Endothelial cell (in vitro differentiated cells): ENCODE results near the gene FCRLA. TPM values are rescaled to one million over a fixed set of nuclear protein-coding genes. Genes with fewer than 3 reads are reported as not detected.

Source experiments
- DNase-seq: peaks from one replicate; pipeline ENCODE4 v3.0.0; 2021; ENCODE audit warnings: low spot score
- H3K27ac Mint-ChIP-seq: one replicate; pipeline ENCODE4 v1.8.0; 2021; ENCODE audit warnings: mixed read lengths, inconsistent platforms; ENCODE audit not compliant: unreplicated experiment
- H3K27me3 Mint-ChIP-seq: one replicate; pipeline ENCODE4 v1.8.0; 2021; ENCODE audit warnings: mild to moderate bottlenecking, moderate library complexity, mixed read lengths, inconsistent platforms; ENCODE audit not compliant: unreplicated experiment
- H3K36me3 Mint-ChIP-seq: one replicate; pipeline ENCODE4 v1.8.0; 2021; ENCODE audit warnings: mild to moderate bottlenecking, low read depth, mixed read lengths, inconsistent platforms; ENCODE audit not compliant: unreplicated experiment
- H3K4me1 Mint-ChIP-seq: one replicate; pipeline ENCODE4 v1.8.0; 2021; ENCODE audit warnings: mild to moderate bottlenecking, mixed read lengths, inconsistent platforms; ENCODE audit not compliant: unreplicated experiment
- H3K4me3 Mint-ChIP-seq: one replicate; pipeline ENCODE4 v1.8.0; 2021; ENCODE audit warnings: mild to moderate bottlenecking, mixed read lengths, inconsistent platforms; ENCODE audit not compliant: unreplicated experiment
- H3K9me3 Mint-ChIP-seq: one replicate; pipeline ENCODE4 v1.8.0; 2021; ENCODE audit warnings: mixed read lengths, inconsistent platforms; ENCODE audit not compliant: unreplicated experiment
- CTCF ChIP-seq: fragments of 200-600 bp; sonication (generic); IDR thresholded peaks from one replicate; pipeline ENCODE4 v1.5.0; 2021; ENCODE audit warnings: antibody characterized with exemption; ENCODE audit not compliant: unreplicated experiment
- total RNA-seq: library from RNA; stranded (reverse); fragmentation: NEBNext Ultra II Directional; extraction: Animal tissue kit (Norgen Biotek cat#: 25700); gene quantifications from one replicate; pipeline ENCODE4 v1.2.1, GENCODE V29; 2021; ENCODE audit not compliant: unreplicated experiment

FCRLA gene
- total RNA-seq, 1 donor from 2014 or later = not detected

GRCh38 chr1:161738627-161739287 is 31.7 kb downstream of the FCRLA start:
- TF ChIP-seq CTCF = peak; percentile 29
- Mint-ChIP-seq H3K9me3 (no peaks in the 10 kb centered on the region), H3K4me1 (peaks cover 3% of the 10 kb centered on the region), H3K27me3 (no peaks in the 10 kb centered on the region), H3K4me3 (no peak overlapping the region), H3K36me3 (no peaks in the 10 kb centered on the region), H3K27ac (no peak overlapping the region)
- DNase-seq = peak; percentile 44

DNA sequence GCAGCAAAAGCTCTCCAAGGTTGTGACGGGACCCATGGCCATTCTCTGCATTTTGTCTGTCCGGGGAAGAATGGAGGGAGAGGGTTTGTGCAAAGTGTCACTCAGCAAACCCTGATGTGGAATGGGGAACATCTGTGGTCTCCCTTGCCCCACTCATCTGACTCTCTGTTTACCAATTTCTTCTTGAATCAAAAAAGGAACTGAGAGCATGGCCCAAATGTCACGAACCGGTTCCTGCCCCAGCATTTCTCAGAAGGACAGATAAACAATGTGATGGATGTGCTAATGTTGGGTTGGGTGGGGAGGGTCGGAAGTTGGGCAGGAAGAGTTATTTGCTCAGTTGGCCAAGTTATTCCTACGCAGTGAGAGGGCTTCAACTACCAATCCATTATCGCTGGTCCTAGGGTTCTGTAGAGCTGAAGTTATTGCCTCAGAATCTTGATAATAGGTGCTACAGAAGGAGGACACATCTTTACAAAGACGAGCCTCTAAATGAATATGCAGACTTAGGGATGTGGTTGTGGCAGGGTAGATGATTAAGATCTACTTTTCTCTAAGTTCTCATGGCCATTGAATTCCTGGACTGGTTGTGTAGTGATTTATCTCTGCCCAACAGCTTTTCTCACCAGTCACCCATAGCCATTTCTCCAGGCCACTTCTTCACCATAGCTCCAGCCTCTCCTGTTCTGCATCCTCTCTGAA is 33.0 kb downstream of the FCRLA start:
- H3K27me3 Mint-ChIP-seq = peaks cover 2% of the 10 kb centered on the region
- H3K36me3 Mint-ChIP-seq = no peaks in the 10 kb centered on the region
- no peak overlapping the region for H3K4me3 Mint-ChIP-seq
- no peak for TF ChIP-seq CTCF
- H3K9me3 Mint-ChIP-seq = no peaks in the 10 kb centered on the region
- H3K27ac Mint-ChIP-seq = no peak overlapping the region
- no peak for DNase-seq
- H3K4me1 Mint-ChIP-seq = peaks cover 6% of the 10 kb centered on the region

GRCh38 chr1:161740921-161741320 is 33.9 kb downstream of the FCRLA start:
- no peaks in the 10 kb centered on the region for H3K36me3 Mint-ChIP-seq
- TF ChIP-seq CTCF = no peak
- H3K4me3 Mint-ChIP-seq = no peak overlapping the region
- DNase-seq = no peak
- no peaks in the 10 kb centered on the region for H3K9me3 Mint-ChIP-seq
- H3K4me1 Mint-ChIP-seq = peaks cover 6% of the 10 kb centered on the region
- no peak overlapping the region for H3K27ac Mint-ChIP-seq
- peaks cover 2% of the 10 kb centered on the region for H3K27me3 Mint-ChIP-seq

DNA sequence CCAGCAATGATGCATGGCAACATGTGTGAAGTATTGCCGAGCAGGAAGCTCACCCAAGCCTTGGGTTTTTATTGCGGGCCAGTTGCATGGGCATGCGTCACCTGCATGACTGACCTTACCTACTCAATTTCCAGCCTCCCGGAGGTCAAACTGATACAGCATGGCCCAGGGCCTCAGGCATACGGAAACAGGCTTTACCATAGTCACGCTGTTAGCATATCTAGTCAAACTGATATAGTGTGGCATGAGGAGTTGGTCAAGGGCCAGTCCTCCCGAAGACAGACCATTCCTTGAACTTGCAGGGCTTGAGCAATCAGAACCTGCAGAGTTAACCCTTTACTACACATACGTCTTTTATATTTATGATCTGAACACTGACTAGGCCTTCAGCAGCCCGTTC is 36.2 kb downstream of the FCRLA start:
- no peaks in the 10 kb centered on the region for H3K9me3 Mint-ChIP-seq
- H3K4me3 Mint-ChIP-seq = no peak overlapping the region

More for the DNA sequence above, 36.2 kb downstream of the FCRLA start:
- peaks cover 6% of the 10 kb centered on the region for H3K4me1 Mint-ChIP-seq
- H3K27me3 Mint-ChIP-seq = peaks cover 3% of the 10 kb centered on the region
- no peaks in the 10 kb centered on the region for H3K36me3 Mint-ChIP-seq
- TF ChIP-seq CTCF = no peak
- no peak for DNase-seq
- no peak overlapping the region for H3K27ac Mint-ChIP-seq
